Peyer's patch (tissue), 4 donors: ENCODE measurements around the gene COQ4. TPM values are rescaled to one million over a fixed set of nuclear protein-coding genes. Genes with fewer than 3 reads are reported as not detected.

Experiments
- DNase-seq, 3 donors: peaks; one replicate each; pipeline ENCODE4 v3.0.0-alpha.2; 2017 to 2019
- H3K27ac ChIP-seq, 4 donors: fragments of 200-600 bp; sonication (generic); one replicate each; pipeline ENCODE4 v1.5.1; 2016 to 2019
- H3K27me3 ChIP-seq, 2 donors: fragments of 200-600 bp; sonication (generic); one replicate each; pipeline ENCODE4 v1.5.1; 2019
- H3K36me3 ChIP-seq, 3 donors: fragments of 200-600 bp; sonication (generic); one replicate each; pipeline ENCODE4 v1.5.1; 2016 to 2019
- H3K4me1 ChIP-seq, 4 donors: fragments of 200-600 bp; sonication (generic); one replicate each; pipeline ENCODE4 v1.5.1; 2016 to 2019
- H3K4me3 ChIP-seq, 4 donors: fragments of 200-600 bp; sonication (generic); 1 replicate in 3 of 4; 2 replicates in 1 of 4; pipeline ENCODE4 v1.5.1; 2016 to 2019; ENCODE audit warnings: mild to moderate bottlenecking in 1 of 4
- H3K9me3 ChIP-seq, 4 donors: fragments of 200-600 bp; sonication (generic); one replicate each; pipeline ENCODE4 v1.5.1; 2016 to 2019; ENCODE audit warnings: mild to moderate bottlenecking in 1 of 4
- POLR2A ChIP-seq, 2 donors: fragments of 450-650 bp; IDR thresholded peaks; one replicate each; pipeline ENCODE4 v1.5.1; 2017; ENCODE audit warnings: antibody characterized with exemption in 2 of 2, mild to moderate bottlenecking in 2 of 2, moderate library complexity in 2 of 2
- total RNA-seq, 4 donors: library from RNA; depleted of rRNA; stranded (reverse); fragments of >200 nt; gene quantifications; one replicate each; pipeline ENCODE4 v1.1.0, GENCODE V29; 2016
- TF ChIP-seq, protein P1 (sequence below), 6 experiments: fragments of 450-650 bp in 4 of 6; fragments of 200-600 bp in 2 of 6; sonication (generic) in 1 of 6; IDR thresholded peaks; one replicate each; pipeline ENCODE4 v1.5.1; 2017 to 2019; ENCODE audit warnings: antibody characterized with exemption in 6 of 6, mild to moderate bottlenecking in 3 of 6, moderate library complexity in 1 of 6

The COQ4 gene
- total RNA-seq, 4 donors from 2014 or later: 65.2 to 191 (median 132) TPM

DNA sequence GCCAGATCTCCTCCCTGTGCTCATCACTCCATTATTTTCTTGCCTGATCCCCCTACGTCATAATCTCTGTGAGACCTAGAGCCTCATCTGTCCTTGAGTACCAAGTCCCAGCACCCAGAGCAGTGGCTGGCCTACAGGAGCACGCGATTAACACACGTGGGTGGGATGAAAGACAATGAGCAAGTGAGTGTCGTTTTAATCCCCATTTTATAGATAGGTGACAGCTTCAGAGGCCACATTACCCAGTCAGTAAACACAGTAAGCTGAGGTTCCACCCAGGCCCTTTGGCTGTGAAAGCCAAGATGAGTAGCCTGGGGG lies 17.7 kb upstream of the COQ4 start:
- DNase-seq: no peak
- Histone ChIP-seq H3K9me3 (no peaks in the 10 kb centered on the region), H3K4me3 (no peak overlapping the region), H3K36me3 (peaks cover 0 to 14% (median 0%) of the 10 kb centered on the region in 3 donors), H3K4me1 (no peaks in the 10 kb centered on the region), H3K27ac (no peak overlapping the region), H3K27me3 (no peaks in the 10 kb centered on the region)
- TF ChIP-seq, protein P1, sequence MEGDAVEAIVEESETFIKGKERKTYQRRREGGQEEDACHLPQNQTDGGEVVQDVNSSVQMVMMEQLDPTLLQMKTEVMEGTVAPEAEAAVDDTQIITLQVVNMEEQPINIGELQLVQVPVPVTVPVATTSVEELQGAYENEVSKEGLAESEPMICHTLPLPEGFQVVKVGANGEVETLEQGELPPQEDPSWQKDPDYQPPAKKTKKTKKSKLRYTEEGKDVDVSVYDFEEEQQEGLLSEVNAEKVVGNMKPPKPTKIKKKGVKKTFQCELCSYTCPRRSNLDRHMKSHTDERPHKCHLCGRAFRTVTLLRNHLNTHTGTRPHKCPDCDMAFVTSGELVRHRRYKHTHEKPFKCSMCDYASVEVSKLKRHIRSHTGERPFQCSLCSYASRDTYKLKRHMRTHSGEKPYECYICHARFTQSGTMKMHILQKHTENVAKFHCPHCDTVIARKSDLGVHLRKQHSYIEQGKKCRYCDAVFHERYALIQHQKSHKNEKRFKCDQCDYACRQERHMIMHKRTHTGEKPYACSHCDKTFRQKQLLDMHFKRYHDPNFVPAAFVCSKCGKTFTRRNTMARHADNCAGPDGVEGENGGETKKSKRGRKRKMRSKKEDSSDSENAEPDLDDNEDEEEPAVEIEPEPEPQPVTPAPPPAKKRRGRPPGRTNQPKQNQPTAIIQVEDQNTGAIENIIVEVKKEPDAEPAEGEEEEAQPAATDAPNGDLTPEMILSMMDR (IDR thresholded peaks at IDR 0.05): no peak
- TF ChIP-seq POLR2A (IDR thresholded peaks at IDR 0.05): no peak

DNA sequence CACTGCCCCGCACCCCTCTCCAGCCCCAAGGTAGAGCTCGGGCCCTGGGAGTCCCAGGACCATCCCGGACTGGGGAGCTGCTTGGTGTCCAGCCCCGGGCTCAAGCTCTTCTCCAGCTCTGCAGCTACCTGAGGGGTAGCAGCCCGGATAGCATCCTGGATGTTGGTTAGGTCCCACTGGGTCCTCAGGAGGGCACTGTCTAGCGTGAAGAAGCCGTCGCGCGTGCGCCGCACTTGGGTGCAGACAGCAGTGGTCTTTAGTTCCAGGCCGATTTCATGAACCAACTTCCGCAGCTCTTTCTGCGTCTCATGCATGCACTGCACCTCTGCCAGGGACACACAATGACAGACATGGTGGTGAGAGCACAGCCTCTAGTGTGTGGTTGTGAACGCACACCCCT lies 13.1 kb upstream of the COQ4 start:
- Histone ChIP-seq H3K9me3 (no peaks in the 10 kb centered on the region), H3K27me3 (no peaks in the 10 kb centered on the region), H3K36me3 (peaks cover 0 to 49% (median 0%) of the 10 kb centered on the region in 3 donors), H3K27ac (no peak overlapping the region), H3K4me3 (no peak overlapping the region), H3K4me1 (no peaks in the 10 kb centered on the region)
- TF ChIP-seq POLR2A (IDR thresholded peaks at IDR 0.05): no peak
- DNase-seq: no peak

DNA sequence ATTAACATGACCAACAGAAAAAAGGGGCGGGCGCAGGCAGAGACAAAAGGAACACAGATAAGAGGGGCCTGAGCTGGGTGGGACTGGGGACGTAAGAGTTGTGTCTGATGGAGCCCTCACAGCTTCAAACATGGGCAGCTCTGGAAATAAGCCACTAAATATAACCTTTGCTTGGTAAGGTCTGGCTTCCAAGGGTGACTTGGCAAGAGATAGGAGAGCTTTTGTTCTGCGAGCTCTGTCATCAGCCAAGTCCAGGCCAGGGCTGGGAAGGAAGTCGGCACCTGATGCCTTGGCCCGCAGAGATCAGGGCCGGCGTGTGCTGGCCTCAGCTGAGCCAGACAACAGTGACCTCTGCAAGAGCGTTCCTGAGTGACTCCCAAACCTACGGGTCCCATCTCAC lies 12.2 kb upstream of the COQ4 start:
- Histone ChIP-seq H3K27ac (no peak overlapping the region), H3K4me1 (no peaks in the 10 kb centered on the region), H3K4me3 (no peak overlapping the region), H3K9me3 (no peaks in the 10 kb centered on the region), H3K27me3 (no peaks in the 10 kb centered on the region), H3K36me3 (peaks cover 0 to 58% (median 0%) of the 10 kb centered on the region in 3 donors)
- no peak for TF ChIP-seq POLR2A (IDR thresholded peaks at IDR 0.05)
- TF ChIP-seq, protein P1 (IDR thresholded peaks at IDR 0.05): no peak
- no peak for DNase-seq

DNA sequence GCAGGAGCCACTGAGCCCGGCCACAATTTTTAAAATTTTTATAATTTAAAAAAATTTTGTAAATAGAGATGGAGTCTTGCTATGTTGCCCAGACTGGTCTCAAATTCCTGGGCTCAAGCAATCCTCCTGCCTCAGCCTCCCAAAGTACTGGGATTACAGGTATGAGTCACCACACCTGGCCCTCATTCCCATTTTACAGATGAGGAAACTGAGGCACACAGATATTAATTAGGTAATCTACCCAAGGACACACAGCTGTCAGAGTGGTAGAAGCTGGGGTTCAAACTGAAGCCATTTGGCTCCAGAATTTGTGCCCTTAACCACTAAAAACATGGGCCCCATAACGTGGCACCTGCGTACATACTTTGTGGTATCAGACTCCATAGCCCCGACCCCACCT lies 7.9 kb upstream of the COQ4 start:
- TF ChIP-seq, protein P1 (IDR thresholded peaks at IDR 0.05): no peak
- DNase-seq: no peak
- no peaks in the 10 kb centered on the region for H3K27me3 ChIP-seq
- peaks cover 0 to 71% (median 0%) of the 10 kb centered on the region in 3 donors for H3K36me3 ChIP-seq
- H3K27ac ChIP-seq: no peak overlapping the region
- H3K9me3 ChIP-seq: no peaks in the 10 kb centered on the region
- no peak overlapping the region for H3K4me3 ChIP-seq
- no peaks in the 10 kb centered on the region for H3K4me1 ChIP-seq

DNA sequence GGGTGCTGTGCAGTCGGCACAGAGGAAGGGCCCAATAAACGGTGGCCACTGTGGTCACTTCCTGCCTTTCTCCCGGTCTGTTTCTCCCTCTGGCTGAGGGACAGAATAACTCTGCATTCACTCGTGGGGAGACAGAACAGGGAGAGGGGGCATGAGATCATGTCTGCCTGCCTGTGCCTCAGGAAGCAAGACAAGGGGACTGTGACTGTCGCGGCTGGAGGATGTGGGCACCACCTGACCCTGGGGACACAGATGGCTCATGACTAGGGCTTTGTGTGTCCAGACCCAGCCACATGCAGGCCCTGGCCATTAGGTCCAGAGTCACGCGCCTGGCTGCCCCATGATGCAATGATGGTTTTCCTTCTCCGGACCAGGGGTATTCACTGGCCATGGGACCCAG lies 6.2 kb upstream of the COQ4 start:
- H3K4me1 ChIP-seq: peaks cover 0 to 7% (median under 1%) of the 10 kb centered on the region in 4 donors

DNA sequence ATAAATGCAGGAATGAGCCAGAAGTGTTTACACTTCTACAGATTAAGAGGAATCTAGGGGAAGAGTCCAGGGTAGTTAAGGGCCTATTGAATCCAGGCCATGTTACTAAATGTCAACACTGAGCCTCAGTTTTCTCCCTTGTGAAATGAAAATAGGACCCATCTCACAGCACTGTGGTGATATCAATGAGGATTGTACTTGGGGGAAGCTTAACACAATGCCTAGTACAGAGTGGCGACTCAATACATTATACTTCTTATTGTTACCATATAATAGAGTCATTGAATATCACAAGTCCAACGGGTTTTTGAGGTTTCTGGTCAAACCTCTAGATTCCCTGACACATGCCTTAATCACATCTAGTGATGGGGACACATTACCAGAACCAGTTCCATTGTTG lies 5.0 kb upstream of the COQ4 start:
- Histone ChIP-seq H3K4me1 (peaks cover 0 to 11% (median 3%) of the 10 kb centered on the region in 4 donors), H3K9me3 (no peaks in the 10 kb centered on the region), H3K36me3 (peaks cover 0 to 53% (median 0%) of the 10 kb centered on the region in 3 donors), H3K4me3 (no peak overlapping the region), H3K27me3 (no peaks in the 10 kb centered on the region), H3K27ac (no peak overlapping the region)
- no peak for DNase-seq
- TF ChIP-seq, protein P1 (IDR thresholded peaks at IDR 0.05): no peak
- no peak for TF ChIP-seq POLR2A (IDR thresholded peaks at IDR 0.05)

More for the DNA sequence above, 6.2 kb upstream of the COQ4 start:
- DNase-seq: no peak
- Histone ChIP-seq H3K27ac (no peak overlapping the region), H3K4me3 (no peak overlapping the region), H3K9me3 (no peaks in the 10 kb centered on the region), H3K27me3 (no peaks in the 10 kb centered on the region), H3K36me3 (peaks cover 0 to 54% (median 0%) of the 10 kb centered on the region in 3 donors)
- TF ChIP-seq POLR2A (IDR thresholded peaks at IDR 0.05): no peak
- TF ChIP-seq, protein P1 (IDR thresholded peaks at IDR 0.05): no peak
